Measurements from ENCODE around the gene STARD6.
"Not testable (repeated sequence)": the region's sequence is repeated elsewhere in the genome, so short reads cannot be mapped to it uniquely, and the experiment has no call there.

The STARD6 gene

DNA sequence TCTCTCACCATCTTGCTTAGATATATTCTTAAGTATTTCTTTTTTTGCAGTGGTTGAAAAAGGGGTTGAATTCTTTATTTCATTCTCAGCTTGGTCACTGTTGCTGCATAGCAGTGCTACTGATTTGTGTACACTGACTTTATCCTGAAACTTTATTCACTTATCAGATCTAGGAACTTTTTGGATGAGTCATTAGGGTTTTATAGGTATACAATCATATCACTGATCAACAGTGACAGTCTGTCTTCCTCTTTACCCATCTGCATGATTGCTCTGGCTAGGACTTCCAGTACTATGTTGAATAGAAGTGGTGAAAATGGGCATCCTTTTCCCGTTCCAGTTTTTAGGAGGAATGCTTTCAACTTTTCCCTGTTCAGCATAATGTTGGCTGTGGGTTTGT is 6.5 kb downstream of the STARD6 start:
- DNase-seq (ENCODE audit: low read depth in 1 of 2, low spot score in 1 of 2) = no peak

- DNase-seq (ENCODE audit: low read depth in 1 of 2, low spot score in 1 of 2) = no peak
Measured at GRCh38 chr18:54338230-54338629, 19.4 kb downstream of the STARD6 start.

- no peak for DNase-seq (ENCODE audit: low read depth in 1 of 2, low spot score in 1 of 2)
Measured at GRCh38 chr18:54335638-54336173, 22.0 kb downstream of the STARD6 start.

DNA sequence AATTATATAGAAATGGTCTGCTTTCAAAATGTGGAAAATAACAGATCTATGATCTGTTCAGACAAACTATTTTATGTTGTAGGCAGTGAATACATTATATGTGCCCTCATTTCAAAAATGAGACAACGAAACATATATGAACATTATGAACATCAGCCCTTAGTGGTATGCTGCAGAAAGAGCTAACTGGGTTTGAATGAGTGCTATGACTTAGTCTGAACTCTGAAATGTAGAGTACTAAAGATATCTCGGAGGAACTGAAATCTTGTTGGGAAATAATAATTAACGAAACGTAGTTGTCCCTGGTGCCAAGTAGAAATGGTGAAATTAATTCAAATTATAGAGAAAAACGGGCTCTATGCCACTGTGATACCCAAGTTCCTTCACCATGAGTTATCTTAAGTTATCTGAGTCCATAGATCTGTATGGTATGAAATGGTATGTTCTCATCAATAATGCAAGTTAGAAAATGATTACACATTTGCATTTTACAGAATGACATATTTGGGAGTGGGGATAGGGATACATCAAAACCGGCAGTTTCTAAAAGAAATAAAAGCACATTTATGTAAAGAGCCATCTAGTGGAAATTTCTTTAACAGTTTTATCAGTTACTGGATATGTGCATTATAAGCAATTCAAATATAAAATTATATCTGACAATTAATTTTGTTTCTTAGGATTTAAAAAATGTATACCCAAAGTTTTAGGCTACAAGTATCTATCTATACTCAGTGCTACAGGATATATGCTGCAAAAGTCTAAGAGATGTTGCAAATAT is 26.7 kb downstream of the STARD6 start:
- DNase-seq (ENCODE audit: low read depth in 1 of 2, low spot score in 1 of 2) = no peak

- DNase-seq (ENCODE audit: low read depth in 1 of 2, low spot score in 1 of 2) = no peak
Measured at GRCh38 chr18:54329787-54330186, 27.9 kb downstream of the STARD6 start.

GRCh38 chr18:54327818-54328217 is 29.8 kb downstream of the STARD6 start:
- DNase-seq (ENCODE audit: low read depth in 1 of 2, low spot score in 1 of 2) = no peak

DNA sequence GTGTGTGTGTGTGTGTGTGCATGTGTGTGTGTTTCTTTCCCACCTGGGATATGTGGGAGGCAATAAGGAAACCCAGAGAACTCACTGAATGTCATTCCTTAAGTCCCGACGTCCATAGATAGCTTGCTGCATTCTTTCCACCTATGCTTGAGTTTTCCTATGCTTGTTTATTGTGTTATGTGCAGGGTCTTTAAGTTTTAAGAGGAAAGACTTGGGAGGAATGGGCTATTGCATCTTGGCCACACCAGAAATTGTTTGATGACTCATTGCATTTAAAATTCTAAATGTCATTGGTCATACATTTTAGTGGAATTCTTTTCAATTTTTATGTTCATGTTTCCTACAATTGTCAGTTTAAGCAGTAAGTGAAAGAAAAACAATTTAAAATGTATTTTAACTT is 33.7 kb downstream of the STARD6 start:
- no peak for DNase-seq (ENCODE audit: low read depth in 1 of 2, low spot score in 1 of 2)

- DNase-seq (ENCODE audit: low read depth in 1 of 2, low spot score in 1 of 2) = no peak
Measured at GRCh38 chr18:54323561-54323960, 34.1 kb downstream of the STARD6 start.

DNA sequence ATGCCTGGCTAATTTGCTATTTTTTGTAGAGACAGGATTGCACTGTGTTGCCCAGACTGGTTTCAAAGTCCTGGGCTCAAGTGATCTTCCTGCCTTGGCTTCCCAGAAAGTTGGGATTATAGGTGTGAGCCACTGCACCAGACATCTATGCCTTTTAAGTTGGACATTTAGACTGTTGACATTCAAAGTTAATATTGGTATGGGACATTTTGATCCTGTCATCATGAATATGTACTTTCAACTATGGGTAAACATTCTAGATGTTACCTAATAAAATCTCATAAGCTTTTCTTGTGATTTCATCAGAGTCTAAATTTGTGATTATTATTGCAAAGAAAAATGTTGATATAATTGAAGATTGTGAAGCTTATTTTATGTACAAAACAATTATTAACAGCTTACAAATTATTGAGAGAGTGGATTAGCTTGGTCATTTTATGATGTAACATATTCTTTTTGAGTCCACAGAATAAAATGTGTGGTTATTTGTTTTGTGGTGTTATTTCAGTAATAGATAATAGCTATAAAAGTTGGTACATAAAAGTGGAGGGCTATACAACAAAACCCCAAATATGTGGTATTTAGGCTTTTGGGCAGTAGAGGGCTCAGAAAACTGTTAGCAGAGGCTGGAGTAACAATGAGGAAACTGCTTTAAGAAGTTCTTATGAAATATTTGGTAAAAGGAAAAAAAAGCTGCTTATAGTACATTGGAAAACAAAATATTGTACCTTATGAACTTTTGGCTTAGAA is 41.4 kb downstream of the STARD6 start:
- DNase-seq (ENCODE audit: low read depth in 1 of 2, low spot score in 1 of 2) = no peak

GRCh38 chr18:54309564-54309963 is 48.1 kb downstream of the STARD6 start:
- DNase-seq (ENCODE audit: low read depth in 1 of 2, low spot score in 1 of 2) = not testable (repeated sequence)

DNA sequence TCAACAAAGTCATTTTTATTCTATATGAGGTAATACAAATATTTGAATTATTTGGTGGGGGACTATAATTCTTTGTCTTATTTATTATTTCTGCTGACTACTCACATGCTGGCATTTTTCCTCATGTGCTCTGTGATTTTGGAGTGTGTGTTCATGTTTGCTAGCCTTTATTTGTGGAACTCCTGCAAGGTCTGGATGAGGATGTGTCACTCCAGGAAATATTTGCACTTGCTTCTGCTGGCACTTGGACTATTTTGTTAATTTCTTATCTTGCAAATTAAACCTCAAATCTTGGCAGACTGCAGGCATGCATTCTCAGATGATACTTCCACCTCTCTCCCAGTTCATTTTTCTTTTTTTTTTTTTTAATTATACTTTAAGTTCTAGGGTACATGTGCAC is 54.2 kb downstream of the STARD6 start:
- DNase-seq (ENCODE audit: low read depth in 1 of 2, low spot score in 1 of 2) = no peak

- not testable (repeated sequence) for DNase-seq (ENCODE audit: low read depth in 1 of 2, low spot score in 1 of 2)
Measured at GRCh38 chr18:54298991-54299390, 58.7 kb downstream of the STARD6 start.

- DNase-seq (ENCODE audit: low read depth in 1 of 2, low spot score in 1 of 2) = no peak
Measured at GRCh38 chr18:54296062-54296461, 61.6 kb downstream of the STARD6 start.

- DNase-seq (ENCODE audit: low read depth in 1 of 2, low spot score in 1 of 2) = no peak
Measured at GRCh38 chr18:54294274-54294673, 63.4 kb downstream of the STARD6 start.

- DNase-seq (ENCODE audit: low read depth in 1 of 2, low spot score in 1 of 2) = peak in 1 of 2 donors; percentile 32
Measured at GRCh38 chr18:54284981-54285785, 72.5 kb downstream of the STARD6 start.

- no peak for DNase-seq (ENCODE audit: low read depth in 1 of 2, low spot score in 1 of 2)
Measured at GRCh38 chr18:54284535-54284934, 73.1 kb downstream of the STARD6 start.

- no peak for DNase-seq (ENCODE audit: low read depth in 1 of 2, low spot score in 1 of 2)
Measured at GRCh38 chr18:54280220-54280569, 77.5 kb downstream of the STARD6 start.

DNA sequence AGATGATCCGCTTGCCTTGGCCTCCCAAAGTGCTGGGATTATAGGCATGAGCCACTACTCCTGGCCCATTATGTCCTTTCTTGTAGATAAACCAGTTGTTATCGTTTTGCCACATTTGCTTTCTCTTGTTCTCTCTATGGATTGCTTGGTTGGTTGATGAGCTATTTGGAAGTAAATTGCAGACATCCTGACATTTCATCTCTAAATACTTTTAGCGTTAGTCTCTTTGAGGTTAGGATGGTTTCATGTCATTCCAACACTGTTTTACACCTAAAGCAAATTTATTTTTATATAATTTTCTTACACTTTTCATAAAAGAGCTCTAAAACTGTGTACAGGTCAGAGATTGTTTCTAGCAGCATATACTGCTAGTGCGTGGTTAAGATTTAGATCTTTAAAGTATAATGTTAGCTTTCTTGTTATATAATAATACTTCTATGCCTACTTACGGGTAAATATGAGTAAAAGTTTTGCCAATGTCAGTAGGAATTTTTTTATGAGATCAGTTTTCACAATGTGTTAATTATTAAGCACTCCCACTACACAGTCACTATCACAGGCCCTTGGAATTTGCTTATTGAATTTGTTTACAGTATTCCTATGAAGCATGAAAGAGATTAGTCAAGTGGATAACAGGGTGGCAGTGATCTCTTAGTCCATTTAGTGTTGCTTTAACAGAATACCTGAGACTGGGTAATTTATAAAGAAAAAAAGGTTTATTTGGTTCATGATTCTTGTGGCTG is 78.0 kb downstream of the STARD6 start:
- no peak for DNase-seq (ENCODE audit: low read depth in 1 of 2, low spot score in 1 of 2)

GRCh38 chr18:54278615-54279014 is 79.0 kb downstream of the STARD6 start:
- DNase-seq (ENCODE audit: low read depth in 1 of 2, low spot score in 1 of 2) = no peak

DNA sequence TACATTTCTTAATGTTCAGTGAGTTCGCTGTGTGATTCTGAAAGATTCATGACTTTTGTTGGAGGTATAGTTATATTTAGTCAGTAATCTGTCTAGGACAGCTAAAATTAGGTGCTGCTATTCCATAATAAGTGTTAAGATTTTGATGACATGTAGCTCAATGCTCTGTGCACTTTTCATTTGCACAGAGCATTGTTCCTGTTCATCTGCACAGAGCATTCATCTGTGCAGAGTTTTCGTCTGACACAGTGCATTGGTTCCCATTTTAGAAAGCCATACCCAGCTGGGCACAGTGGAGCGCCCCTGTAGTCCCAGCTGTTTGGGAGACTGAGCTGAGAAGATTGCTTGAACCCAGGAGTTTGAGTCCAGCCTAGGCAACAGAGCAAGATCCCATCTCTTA is 79.8 kb downstream of the STARD6 start:
- no peak for DNase-seq (ENCODE audit: low read depth in 1 of 2, low spot score in 1 of 2)
